Activated T-helper 1 cell treated with Interleukin-2 at 50 U/mL for 16 hours (primary cell): ENCODE measurements around the gene MT2A.
A peak's percentile ranks its signal among the peaks of the same experiment; 100 is the strongest.
"Not testable (repeated sequence)": the region's sequence is repeated elsewhere in the genome, so short reads cannot be mapped to it uniquely, and the experiment has no call there.

ENCODE experiments used
- DNase-seq: peaks from one replicate; pipeline ENCODE4 v3.0.0-alpha.2; 2020; ENCODE audit warnings: low read depth

The MT2A gene

GRCh38 chr16:56608043-56608875 lies at the start of gene MT2A:
MT2A (plus strand) TSS chr16:56608584; CDS start chr16:56608656, 72 bp downstream.
- peak; percentile 77 for DNase-seq

- no peak for DNase-seq
These were observed 49.3 kb upstream of the MT2A start for GRCh38 chr16:56559109-56559508.

GRCh38 chr16:56560447-56560846 lies 47.9 kb upstream of the MT2A start:
- no peak for DNase-seq

- no peak for DNase-seq
These were observed 47.3 kb upstream of the MT2A start for GRCh38 chr16:56561126-56561525.

GRCh38 chr16:56564793-56565477 lies 43.4 kb upstream of the MT2A start, which contains the start of gene MT4:
MT4 (plus strand) TSS chr16:56565073; CDS start chr16:56565129, 56 bp downstream.
- DNase-seq: no peak

GRCh38 chr16:56569971-56570370 lies 38.4 kb upstream of the MT2A start:
- DNase-seq: no peak

GRCh38 chr16:56571525-56571924 lies 36.9 kb upstream of the MT2A start:
- no peak for DNase-seq

GRCh38 chr16:56574625-56575024 lies 33.8 kb upstream of the MT2A start:
- no peak for DNase-seq

GRCh38 chr16:56576585-56577299 lies 31.6 kb upstream of the MT2A start:
- DNase-seq: peak; percentile 65

- DNase-seq: no peak
These were observed 31.1 kb upstream of the MT2A start for GRCh38 chr16:56577300-56577625.

GRCh38 chr16:56580391-56581048 lies 27.9 kb upstream of the MT2A start:
- DNase-seq: no peak

GRCh38 chr16:56582911-56583310 lies 25.5 kb upstream of the MT2A start:
- DNase-seq: not testable (repeated sequence)

- DNase-seq: no peak
These were observed 24.8 kb upstream of the MT2A start for GRCh38 chr16:56583351-56584168.

- DNase-seq: no peak
These were observed 24.1 kb upstream of the MT2A start for GRCh38 chr16:56584276-56584675.

- no peak for DNase-seq
These were observed 19.6 kb upstream of the MT2A start for GRCh38 chr16:56588781-56589140.

GRCh38 chr16:56589141-56590039 lies 19.0 kb upstream of the MT2A start, which contains the start of gene MT3:
MT3 (plus strand) TSS chr16:56589528; CDS start chr16:56589591, 63 bp downstream.
- DNase-seq: no peak

GRCh38 chr16:56591377-56592060 lies 16.9 kb upstream of the MT2A start:
- DNase-seq: no peak

- DNase-seq: no peak
These were observed 14.7 kb upstream of the MT2A start for GRCh38 chr16:56593573-56594291.

GRCh38 chr16:56594292-56594619 lies 14.1 kb upstream of the MT2A start:
- DNase-seq: no peak
